GM12872 (cell line): ENCODE measurements around the gene BMF.

Source experiments
- CTCF ChIP-seq: IDR thresholded peaks from 3 replicates; pipeline ENCODE4 v1.5.1; 2011; ENCODE audit warnings: low read depth, mild to moderate bottlenecking, low read length, moderate library complexity; ENCODE audit not compliant: insufficient read depth

Gene BMF

GRCh38 chr15:40087991-40088928, 20.4 kb downstream of the BMF start:
- TF ChIP-seq CTCF = no peak

- no peak for TF ChIP-seq CTCF
Observed at GRCh38 chr15:40087068-40087810, 21.4 kb downstream of the BMF start.

GRCh38 chr15:40085266-40085665, 23.4 kb downstream of the BMF start:
- TF ChIP-seq CTCF = no peak

- no peak for TF ChIP-seq CTCF
Observed at GRCh38 chr15:40084650-40085049, 24.0 kb downstream of the BMF start.

GRCh38 chr15:40082195-40082883, 26.3 kb downstream of the BMF start:
- no peak for TF ChIP-seq CTCF

GRCh38 chr15:40081691-40082194, 26.9 kb downstream of the BMF start:
- TF ChIP-seq CTCF = 0 out of 3 replicates have a peak, but pooled peaks have one; percentile 4

GRCh38 chr15:40080847-40081246, 27.8 kb downstream of the BMF start:
- TF ChIP-seq CTCF = no peak
